GM20431 (cell line): ENCODE results near the gene GCAT.

Experiments
- in situ Hi-C: fragments of 300-500 bp; cut with MseI, MboI; formaldehyde crosslinking; loops from one replicate; pipeline ENCODE4 v1.15.0; 2020; ENCODE audit warnings: low sequenced_read_pairs; ENCODE audit not compliant: unreplicated experiment

Gene GCAT

DNA sequence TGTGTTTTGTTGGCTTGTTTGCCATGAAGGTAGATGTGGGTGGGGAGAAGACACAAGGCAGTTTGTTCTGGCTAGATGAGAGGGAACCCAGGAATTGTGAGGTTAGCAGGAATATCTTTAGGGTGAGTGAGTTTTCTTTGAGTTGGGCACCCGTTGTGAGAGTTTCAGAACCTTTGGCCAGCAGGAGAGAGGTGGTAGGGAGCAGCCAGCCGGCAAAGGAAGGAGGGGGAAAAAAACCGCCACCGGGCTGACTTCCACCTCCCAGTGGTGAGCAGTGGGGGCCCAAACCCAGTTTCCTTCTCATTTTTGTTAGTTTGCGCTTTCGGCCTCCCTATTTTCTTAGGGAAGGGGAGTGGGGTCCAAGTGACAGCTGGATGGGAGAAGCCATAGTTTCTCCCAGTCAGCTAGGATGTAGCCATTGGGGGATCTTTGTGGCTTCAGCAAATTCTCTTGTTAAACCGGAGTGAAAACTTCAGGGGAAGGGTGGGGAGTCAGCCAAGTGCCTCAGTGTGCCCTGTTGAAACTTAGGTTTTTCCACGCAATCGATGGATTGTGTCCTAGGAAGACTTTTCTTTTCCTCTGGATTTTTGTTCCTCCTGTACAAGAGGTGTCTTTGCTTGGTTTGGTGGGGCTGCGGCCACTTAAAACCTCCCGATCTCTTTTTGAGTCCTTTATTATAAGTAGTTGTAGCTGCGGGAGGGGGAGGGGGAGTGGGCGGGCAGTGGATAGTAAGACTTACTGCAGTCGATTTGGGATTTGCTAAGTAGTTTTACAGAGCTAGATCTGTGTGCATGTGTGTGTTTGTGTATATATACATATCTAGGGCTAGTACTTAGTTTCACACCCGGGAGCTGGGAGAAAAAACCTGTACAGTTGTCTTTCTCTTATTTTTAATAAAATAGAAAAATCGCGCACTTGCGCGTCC, 1.1 kb upstream of the GCAT start:
- in situ Hi-C loops = no loop called here

DNA sequence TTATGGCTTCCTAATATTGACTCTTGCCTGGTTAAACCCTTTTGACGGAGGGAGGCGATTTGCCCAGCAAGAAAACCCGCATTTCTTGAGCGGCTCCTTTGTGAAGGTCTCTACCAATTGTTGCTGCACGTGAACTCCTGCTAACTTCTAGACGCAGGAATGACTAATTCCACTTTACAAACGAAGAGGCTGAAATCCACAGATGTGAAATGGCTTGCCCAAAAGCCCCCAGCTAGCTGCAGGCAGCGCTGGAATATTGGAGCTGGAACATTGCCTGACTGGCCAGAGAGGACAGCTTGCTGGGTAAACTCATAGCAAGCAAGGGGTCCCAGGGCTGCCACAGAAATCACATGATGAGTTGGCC, 542 bp downstream of the GCAT start:
- in situ Hi-C loops = no loop called here

DNA sequence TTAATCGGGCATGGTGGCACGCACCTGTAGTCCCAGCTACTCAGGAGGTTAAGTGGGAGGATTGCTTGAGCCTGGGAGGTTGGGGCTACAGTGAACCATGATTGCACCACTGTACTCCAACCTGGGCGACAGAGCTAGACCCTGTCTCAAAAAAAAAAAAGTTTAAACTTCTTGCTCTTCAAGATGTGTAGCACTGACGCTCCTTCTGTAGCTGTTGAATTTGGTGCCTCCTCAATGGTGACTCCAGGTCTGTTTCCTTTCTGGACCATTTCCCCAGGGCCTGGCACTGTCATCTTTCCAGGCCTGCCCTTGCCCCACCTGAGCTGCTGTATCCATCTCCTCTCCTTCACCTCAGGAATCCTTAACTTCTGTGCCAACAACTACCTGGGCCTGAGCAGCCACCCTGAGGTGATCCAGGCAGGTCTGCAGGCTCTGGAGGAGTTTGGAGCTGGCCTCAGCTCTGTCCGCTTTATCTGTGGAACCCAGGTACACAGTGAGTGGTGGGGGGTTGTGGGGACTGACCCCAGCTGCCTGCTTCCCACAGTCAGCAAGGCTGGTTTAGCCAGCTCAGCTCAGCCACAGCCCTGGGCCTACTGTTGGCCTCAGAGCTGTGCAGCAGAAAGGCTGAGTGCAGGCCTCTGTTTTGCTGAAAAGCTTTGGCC, 2.1 kb downstream of the GCAT start:
- in situ Hi-C loops = no loop called here

DNA sequence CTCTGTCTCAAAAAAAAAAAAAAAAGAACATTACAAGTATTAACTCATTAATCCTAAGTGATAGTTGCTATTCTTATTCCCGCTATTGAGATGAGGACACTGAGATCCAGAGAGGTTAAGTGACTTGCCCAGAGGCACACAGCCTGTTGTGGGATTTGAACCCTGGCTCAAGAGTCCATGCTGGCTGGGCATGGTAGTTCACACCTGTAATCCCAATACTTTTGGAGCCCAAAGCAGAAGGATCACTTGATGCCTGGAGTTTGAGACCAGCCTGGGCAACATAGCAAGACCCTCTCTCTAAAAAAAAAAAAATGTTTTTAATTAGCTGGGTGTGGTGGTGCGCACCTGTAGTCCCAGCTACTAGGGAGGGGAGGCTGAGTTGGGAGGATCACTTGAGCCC, 4.1 kb downstream of the GCAT start:
- in situ Hi-C loops = no loop called here

DNA sequence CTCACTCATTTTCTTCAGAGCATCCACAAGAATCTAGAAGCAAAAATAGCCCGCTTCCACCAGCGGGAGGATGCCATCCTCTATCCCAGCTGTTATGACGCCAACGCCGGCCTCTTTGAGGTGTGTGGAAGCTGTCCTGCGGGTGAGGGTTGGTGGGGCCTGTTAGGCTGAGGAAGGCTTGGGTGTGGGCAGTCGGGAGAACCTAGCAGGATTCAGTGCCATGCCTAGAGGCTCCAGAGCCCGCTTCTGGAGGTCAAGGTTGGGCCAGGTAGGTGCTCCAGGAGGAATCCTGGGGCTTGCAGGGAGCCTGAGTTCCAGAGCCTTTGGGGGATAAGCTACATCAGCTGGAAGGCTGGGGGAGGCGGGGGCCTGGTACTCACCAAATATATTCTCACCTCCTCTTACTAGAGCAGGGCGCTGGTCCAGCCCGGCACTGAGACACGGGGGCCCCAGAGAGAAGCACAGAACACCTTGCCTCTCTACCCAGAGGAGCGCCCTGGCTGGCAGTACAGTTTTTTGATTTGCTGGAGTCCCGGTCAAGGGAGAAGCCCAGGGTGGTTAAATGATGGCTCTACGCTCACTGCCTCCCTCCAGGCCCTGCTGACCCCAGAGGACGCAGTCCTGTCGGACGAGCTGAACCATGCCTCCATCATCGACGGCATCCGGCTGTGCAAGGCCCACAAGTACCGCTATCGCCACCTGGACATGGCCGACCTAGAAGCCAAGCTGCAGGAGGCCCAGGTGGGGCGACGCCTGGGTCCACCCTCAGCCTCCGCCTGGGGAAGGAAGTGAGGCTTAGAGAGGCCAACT, 5.3 kb downstream of the GCAT start:
- in situ Hi-C loops = no loop called here

DNA sequence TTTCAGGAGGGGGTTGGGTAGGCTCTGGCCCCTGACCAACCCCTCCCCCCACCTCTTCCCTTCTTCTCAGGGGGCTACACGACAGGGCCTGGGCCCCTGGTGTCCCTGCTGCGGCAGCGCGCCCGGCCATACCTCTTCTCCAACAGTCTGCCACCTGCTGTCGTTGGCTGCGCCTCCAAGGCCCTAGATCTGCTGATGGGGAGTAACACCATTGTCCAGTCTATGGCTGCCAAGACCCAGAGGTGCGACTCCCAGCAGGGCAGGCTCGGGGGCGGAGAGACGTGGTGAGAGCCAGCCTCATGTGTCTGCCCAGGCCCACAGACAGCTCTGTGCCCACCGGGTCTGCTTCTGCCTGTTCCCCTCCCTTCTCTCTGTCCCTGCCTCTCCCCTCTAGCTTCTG, 7.9 kb downstream of the GCAT start:
- in situ Hi-C loops = no loop called here

DNA sequence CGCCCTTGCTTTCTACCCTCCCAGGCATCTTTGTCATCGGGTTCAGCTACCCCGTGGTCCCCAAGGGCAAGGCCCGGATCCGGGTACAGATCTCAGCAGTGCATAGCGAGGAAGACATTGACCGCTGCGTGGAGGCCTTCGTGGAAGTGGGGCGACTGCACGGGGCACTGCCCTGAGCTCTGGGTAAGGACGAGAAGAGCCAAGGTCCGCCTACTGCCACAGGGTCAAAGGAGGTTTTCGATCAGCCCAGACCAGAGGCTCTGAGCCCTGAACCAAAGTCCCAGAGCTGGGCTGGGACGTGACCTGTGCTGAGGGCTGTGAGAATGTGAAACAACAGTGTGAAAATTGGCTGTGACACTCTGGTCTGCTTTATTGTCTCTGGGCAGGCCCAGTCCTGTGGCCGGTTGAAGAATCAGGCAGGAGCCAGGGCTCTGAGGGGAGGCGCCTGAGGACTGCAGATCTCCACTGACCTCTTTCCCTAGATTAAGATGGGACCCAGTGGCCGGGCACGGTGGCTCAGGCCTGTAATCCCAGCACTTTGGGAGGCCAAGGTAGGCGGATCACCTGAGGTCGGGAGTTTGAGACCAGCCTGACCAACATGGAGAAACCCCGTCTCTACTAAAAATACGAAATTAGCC, 8.9 kb downstream of the GCAT start:
- in situ Hi-C loops = no loop called here

DNA sequence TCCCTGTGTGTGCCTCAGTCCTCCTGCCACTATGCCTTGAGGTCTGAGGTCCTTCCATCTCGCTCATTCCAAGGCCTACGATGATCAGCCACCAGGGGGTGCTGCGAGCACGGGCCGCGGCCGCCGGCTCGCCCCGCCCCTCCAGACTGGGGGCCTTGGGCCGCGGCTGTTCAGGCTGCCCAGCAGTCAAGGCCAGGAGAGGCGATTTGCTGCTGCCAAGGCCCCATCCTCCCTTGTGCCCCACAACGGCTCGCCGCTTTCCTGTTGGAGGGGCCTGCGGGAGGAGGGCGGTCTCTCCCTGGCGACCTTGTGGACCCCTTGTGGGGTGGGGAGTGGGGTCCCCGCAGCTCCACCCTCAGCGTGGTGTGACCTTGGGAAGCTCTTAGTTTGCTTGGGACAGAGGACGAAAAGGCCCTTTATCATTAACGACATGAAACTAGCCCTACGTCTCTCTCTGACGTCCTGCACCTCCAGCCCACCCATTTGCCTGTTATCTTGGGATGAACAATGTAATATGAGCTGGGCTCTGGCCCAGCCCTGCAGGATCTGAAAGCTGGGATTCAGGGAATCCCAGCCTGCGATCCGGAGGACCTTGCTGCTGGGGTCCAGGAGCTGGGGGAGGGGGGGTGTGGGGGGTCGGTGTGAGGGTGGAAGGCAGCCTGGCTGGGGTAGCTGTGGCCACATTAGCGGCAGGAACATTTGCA, 10.1 kb downstream of the GCAT start:
- in situ Hi-C loops = no loop called here

DNA sequence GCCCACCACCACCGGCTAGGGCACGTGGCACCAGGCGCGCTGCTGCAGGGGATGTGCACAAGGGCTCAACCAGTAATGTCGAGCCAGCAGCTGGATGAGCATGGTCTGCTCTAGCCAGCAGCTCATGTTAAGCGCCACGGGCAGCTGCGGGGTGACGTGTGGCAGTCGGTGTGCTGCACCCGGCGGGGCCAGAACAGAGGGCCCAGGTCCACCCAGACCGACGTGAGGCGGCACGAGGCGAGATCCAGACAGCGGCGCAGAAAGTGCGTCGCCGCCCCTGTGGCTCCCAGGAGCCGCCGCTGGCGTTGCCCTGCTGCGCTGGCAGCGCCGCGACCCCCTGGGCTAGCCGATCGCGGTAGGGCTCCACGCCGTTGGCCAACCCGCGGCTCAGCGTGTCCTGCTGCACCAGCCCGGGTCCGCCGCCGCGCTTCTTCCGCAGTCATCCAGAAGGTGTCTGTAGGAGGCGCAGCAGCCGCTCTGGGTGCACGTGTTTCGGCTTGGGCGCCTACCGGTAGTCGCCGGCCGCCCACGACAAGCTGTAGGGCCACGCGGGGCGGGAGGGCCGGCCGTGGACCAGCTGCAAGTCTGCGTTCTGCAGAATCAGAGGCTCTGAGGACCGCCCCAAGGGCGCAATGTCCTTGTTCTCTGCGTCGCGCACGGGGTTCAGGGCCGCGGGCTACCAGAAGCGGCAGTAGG, 10.8 kb downstream of the GCAT start:
- in situ Hi-C loops = no loop called here

DNA sequence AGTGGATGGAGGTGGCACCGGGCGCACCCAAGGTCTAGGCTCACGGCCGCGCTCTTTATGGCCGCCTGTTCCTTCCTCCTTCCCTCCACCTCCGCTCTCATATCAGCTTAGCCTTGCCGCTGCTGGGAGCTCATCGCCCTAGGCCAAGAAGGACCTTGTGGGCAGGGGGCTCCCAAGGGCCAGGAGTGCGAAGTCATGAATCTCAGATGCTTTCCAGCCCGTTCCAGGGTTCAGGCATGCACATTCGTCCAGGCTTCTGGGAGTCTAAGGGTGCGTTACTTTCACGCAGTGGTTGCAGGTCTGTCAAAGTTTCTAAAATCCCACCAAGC, 11.3 kb downstream of the GCAT start:
- in situ Hi-C loops = no loop called here

DNA sequence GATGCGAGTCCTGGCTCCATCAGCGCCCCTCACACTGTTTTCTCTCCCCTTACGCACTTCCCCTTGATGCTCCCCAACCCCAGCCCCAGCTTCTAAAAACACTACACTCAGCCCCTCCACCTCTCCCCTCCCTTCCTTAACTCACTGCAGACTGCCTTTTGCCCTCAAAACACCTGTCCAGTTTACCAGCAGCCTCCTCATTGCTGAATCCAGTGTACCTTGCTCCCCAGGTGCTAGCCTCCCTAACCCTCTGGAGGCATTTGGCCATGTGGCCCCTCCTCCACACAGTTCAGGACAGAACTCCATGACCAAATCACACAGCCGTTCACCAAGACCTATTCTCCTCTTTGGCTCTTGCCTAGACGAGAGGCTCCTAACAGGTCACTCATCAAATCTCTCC, 12.6 kb downstream of the GCAT start:
- in situ Hi-C loops = no loop called here

DNA sequence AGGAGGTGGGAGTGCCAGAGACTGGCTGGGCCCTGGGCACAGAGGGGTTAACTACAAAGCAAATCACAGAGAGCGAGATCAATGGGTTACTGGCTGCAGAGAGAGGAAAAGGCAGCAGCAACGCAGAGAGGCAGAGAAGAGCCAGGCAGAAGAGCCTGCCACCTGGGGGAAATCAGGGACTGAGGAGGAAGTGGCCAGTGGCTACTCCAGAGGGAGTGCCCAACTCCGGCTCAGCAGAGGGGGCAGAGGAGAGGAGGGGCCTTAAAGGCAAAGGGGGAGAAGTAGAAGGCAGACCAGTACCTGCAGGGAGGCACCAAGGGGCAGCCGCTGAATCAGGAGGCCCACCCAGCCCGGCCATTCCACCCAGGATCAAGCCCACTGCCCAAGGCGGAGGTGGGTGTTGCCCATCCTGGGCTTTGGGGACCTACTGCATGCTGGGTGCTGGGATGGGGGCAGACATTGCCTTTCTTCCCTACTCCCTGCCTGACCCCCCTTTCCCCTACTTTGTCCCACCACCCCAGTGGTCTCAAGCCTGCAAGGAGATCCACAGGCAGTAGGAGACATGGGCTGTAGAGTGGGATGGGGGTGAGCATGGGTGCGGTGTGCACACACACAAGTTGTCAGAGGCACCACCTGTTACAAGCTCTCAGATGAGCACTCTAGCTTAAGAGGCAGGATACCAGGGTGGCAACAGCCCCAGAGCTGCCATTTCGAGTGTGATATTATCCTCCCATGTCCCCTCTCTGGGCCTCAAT, 14.5 kb downstream of the GCAT start:
- in situ Hi-C loops = no loop called here

DNA sequence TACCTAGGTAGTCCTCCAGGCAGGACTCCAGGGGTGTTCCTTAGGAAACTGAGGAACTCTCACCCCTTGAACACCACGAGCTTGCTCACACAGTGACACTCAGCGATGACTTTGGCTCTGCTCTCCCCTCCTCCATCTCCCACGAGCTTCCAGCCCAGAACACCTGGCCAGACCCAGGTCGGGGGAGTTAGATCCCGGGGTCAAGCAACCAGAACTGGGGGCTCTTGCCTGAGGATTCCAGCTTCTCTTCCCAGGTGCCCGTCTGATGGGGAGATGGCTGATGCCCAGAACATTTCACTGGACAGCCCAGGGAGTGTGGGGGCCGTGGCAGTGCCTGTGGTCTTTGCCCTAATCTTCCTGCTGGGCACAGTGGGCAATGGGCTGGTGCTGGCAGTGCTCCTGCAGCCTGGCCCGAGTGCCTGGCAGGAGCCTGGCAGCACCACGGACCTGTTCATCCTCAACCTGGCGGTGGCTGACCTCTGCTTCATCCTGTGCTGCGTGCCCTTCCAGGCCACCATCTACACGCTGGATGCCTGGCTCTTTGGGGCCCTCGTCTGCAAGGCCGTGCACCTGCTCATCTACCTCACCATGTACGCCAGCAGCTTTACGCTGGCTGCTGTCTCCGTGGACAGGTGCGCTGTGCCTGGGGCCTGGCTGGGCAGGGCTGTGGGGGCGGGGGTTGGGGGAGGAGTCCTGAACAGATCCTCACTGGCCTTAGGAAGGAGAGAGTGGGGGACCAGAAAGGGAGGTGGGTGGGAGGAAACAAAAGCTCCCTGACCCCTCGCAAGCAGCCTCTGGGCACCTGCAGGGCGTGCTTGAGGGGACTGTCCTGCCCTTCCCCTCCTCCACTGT, 15.6 kb downstream of the GCAT start, which contains the start of gene GALR3:
Gene GALR3, plus strand, starts transcription at position 249 of the 852 bp plus-strand sequence. Its CDS starts 25 bp downstream, at position 274.
- in situ Hi-C loops = no loop called here

DNA sequence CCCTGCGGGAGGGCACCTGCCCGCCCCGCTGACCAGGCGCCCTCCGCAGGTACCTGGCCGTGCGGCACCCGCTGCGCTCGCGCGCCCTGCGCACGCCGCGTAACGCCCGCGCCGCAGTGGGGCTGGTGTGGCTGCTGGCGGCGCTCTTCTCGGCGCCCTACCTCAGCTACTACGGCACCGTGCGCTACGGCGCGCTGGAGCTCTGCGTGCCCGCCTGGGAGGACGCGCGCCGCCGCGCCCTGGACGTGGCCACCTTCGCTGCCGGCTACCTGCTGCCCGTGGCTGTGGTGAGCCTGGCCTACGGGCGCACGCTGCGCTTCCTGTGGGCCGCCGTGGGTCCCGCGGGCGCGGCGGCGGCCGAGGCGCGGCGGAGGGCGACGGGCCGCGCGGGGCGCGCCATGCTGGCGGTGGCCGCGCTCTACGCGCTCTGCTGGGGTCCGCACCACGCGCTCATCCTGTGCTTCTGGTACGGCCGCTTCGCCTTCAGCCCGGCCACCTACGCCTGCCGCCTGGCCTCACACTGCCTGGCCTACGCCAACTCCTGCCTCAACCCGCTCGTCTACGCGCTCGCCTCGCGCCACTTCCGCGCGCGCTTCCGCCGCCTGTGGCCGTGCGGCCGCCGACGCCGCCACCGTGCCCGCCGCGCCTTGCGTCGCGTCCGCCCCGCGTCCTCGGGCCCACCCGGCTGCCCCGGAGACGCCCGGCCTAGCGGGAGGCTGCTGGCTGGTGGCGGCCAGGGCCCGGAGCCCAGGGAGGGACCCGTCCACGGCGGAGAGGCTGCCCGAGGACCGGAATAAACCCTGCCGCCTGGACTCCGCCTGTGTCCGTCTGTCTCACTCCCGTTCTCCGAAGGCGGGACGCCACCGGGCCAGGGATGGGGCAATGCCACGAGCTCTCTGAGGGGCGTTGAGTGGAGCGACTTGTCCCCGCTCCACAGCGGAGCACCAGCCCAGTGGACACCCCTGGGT, 17.2 kb downstream of the GCAT start:
- in situ Hi-C loops = no loop called here

DNA sequence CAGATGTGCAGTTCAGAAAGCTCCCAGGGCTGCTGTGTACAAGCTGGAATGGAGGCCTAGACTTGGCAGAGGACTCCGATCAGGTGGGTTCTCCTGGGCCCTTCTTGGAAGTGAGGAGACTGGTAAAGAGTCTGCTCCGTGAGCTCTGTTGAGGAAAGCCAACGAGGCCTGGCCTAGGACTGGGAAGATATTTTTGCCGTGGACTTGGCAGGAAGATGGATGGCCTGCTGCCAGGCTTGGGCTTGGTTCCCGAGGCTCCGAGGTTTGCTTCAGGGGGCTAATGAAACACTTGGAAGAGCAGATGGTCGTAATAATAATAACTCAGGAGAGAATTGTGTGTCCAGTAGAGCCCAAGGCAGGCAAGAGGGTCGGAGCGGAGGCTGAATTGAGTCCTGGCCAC, 19.3 kb downstream of the GCAT start:
- in situ Hi-C loops = no loop called here

DNA sequence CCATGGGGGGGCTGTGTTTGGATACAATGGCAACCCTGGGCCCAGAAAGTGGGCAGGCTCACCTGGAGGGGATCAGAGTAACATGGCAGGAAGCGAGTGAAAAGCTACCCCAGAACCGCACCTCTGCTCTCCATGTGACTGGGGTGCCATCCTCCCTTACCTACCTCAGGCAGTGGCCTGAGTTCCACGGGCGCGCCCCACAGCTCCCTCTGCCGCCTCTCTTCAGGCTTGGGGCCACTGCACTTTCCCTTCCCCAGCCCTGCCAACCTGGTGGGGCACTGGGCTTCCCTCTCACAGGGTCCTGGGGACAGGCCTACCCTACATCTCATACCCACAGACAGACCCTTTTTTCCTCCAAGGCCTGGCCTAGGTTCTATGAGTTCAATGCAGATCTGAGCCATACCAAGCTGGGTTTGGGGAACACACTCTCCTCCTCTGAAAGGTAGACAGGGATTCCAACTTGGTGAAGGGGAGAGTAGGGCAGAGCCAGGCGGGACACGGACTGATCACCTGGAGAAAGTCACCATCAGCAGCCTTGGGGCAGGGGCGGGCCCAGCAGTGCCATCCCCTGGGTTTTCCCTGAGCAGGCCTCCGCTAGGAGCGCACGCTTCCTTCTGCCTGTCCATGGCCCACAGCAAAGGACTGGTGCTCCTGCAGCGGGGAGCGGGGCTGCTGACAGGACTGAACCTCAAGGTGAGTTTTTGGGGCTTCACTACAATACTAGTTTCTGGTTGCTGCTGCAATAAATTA, 22.5 kb downstream of the GCAT start:
- in situ Hi-C loops = no loop called here
